ENCODE measurements around the gene CDYL2. TPM values are rescaled to one million over a fixed set of nuclear protein-coding genes. Genes with fewer than 3 reads are reported as not detected.

CDYL2 gene
- total and polyA plus RNA-seq, 2 donors (not counting 3 experiments of a cell fraction or from before 2014, with no cell fraction given), result 7.1 to 71.3 TPM

DNA sequence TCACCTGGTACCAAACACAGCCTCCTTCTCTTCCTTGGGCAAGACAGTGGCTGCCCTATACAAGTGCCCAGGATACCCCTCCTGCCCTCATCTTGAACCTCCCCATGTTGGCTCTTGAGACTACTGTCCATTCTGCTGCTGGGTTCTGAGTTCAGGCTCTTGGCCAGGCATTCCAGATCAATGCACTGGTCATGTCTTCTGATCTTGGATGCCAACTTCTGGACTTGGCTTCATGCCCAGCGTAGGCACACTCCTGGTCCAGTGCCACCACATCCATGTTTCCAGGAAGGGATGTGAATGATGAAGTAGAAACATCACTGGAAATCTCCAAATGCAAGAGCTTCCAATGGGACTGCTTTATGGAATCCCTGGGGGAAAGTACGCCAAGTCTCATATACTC lies 212.1 kb downstream of the CDYL2 start:
- no peaks in the 10 kb centered on the region for H3K79me2 ChIP-seq (ENCODE audit: control insufficient read depth, insufficient read depth, low read length)
- H3K27me3 ChIP-seq (ENCODE audit: control insufficient read depth in 2 of 2, insufficient read depth in 2 of 2, low read length in 2 of 2), result no peaks in the 10 kb centered on the region
- H3K9me3 ChIP-seq (replicated peaks; ENCODE audit: control insufficient read depth, insufficient read depth, low read length), result no peaks in the 10 kb centered on the region
- no peaks in the 10 kb centered on the region for H3K4me1 ChIP-seq (ENCODE audit: control insufficient read depth, extremely low read depth, insufficient read depth, low read length)
- FAIRE-seq (no peak), DNase-seq (ENCODE audit: low read depth, low spot score) (no peak)
- no peaks in the 10 kb centered on the region for H3K9me1 ChIP-seq (replicated peaks; ENCODE audit: control insufficient read depth, extremely low read depth, insufficient read depth, low read length)
- no peak overlapping the region for H2AFZ ChIP-seq (ENCODE audit: low read depth, low read length)
- no peak overlapping the region for H3K4me3 ChIP-seq (replicated peaks in 1 of 3; ENCODE audit: insufficient read depth in 1 of 3, low read depth in 1 of 3, low read length in 3 of 3)
- H3K4me2 ChIP-seq (ENCODE audit: insufficient read depth, low read length), result no peak overlapping the region
- TF ChIP-seq CTCF (IDR thresholded peaks at IDR 0.05; ENCODE audit: extremely low read depth in 1 of 2, insufficient read depth in 1 of 2, low read depth in 1 of 2, low read length in 2 of 2) (no peak), MYC (IDR thresholded peaks at IDR 0.05; ENCODE audit: low read depth, low read length) (no peak), GATA2 (IDR thresholded peaks at IDR 0.05; ENCODE audit: insufficient read depth, insufficient read length, low read depth, low read length) (no peak), MAX (IDR thresholded peaks at IDR 0.05; ENCODE audit: insufficient read depth, insufficient read length) (no peak), FOS (IDR thresholded peaks at IDR 0.05; ENCODE audit: borderline replicate concordance, insufficient read depth, low read length) (no peak), POLR2A (IDR thresholded peaks at IDR 0.05; ENCODE audit: low read depth, low read length) (no peak), EZH2 (IDR thresholded peaks at IDR 0.05; ENCODE audit: borderline replicate concordance, low read depth, low read length, severe bottlenecking) (no peak), JUN (IDR thresholded peaks at IDR 0.05; ENCODE audit: borderline replicate concordance, insufficient read depth, insufficient read length, low read depth) (no peak), POLR2AphosphoS5 (IDR thresholded peaks at IDR 0.05; ENCODE audit: insufficient read depth, low read depth, low read length) (no peak)
- no peak overlapping the region for H3K9ac ChIP-seq (replicated peaks; ENCODE audit: extremely low read depth, insufficient read depth, low read length)
- dilution Hi-C loops (cut with MboI; ENCODE audit: extremely low pct_ligation_motif_present, low sequenced_read_pairs) (no loop called here), intact Hi-C loops (cut with micrococcal nuclease) (no loop called here)
- H4K20me1 ChIP-seq (replicated peaks; ENCODE audit: control insufficient read depth, extremely low read depth, insufficient read depth, low read length), result no peaks in the 10 kb centered on the region
- H3K36me3 ChIP-seq (ENCODE audit: control insufficient read depth in 2 of 2, extremely low read depth in 1 of 2, insufficient read depth in 2 of 2, low read length in 2 of 2), result no peaks in the 10 kb centered on the region
- POLR2A ChIA-PET, result no interaction called here
- no TSS peak for BruUV-seq (replicated peaks)
- H3K27ac ChIP-seq (ENCODE audit: insufficient read depth, low read depth, low read length), result no peak overlapping the region
- CTCF ChIA-PET, result no interaction called here
